HG02884 (cell line): ENCODE data around the gene TIMM13.
A peak's percentile ranks its signal among the peaks of the same experiment; 100 is the strongest.
"Not testable (repeated sequence)": the region's sequence is repeated elsewhere in the genome, so short reads cannot be mapped to it uniquely, and the experiment has no call there.

Experiments
- ATAC-seq: cut with Tn5 transposase; IDR thresholded peaks from one replicate; pipeline ENCODE4 v1.9.1; 2021; ENCODE audit warnings: mild to moderate bottlenecking, moderate library complexity; ENCODE audit not compliant: unreplicated experiment

TIMM13 gene

DNA sequence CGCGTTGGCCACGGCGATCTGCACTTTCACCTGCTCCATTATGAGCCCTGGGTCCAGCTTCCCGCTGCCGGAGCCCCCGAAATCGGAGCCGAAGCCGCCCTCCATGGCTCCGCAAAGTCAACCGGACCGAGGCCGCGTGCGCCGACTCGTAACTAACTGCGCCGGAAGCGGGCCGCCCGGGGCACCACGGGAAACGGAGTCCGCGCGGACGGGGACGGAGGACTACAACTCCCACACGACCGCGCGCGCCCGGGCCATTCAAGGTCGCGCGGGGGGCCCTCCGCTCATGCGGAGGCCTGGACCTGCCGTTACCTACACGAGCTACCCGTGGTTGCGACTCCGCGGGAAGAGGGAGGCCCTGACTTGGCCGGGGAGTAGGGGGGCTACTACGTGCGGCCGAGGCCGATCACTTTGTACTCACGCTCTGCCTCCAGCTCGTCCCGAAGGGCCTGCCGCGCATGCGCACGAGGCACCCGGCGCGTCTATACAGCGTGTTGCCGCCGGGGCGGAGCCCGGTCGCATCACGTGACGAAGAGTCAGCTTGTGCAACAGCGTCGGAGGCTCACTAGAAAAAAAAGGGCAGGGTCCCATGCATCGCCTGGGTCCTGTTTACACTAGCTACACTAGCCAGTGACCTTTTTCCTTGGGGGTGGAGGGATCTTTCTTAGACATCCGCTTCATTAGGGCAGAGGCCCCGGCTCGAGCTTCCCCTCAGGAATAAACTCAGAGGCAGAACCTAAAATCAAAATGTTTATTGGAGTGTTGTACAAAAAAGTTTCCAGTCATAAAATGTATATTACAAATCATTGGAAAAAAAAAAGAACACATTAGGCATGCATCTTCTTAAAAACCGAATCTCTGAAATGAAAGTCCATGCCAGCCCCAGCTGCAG, at the start of gene TIMM13:
TIMM13 (minus strand) TSS at position 158 of the 892 bp plus-strand sequence; CDS start at position 105, 53 bp downstream.
- ATAC-seq: peak; percentile 75

DNA sequence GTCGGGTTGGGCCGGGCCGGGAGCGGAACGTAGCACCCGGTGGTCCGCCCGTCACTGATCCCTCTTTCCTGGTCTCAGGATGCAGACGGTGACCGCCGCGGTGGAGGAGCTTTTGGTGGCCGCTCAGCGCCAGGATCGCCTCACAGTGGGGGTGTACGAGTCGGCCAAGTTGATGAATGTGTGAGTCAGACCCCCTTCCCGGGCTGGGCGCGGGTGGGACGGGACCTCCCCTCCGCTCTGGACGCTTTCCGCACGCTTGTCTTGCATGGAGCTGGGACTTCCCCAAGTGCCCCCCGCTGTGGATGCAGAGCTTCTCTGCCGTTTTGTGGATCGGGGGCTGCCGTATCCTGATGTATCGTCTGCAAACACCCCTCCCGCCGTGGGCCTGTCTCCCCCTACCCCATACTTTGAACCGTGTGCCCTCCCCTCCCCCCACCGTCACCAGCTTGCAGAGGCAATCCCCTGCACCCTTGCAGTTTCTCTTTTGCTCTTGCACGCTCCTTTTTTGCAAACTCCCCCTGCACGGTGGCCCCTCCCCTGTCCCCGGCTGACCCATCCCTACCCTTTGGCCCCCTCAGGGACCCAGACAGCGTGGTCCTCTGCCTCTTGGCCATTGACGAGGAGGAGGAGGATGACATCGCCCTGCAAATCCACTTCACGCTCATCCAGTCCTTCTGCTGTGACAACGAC, 49.2 kb upstream of the TIMM13 start:
- peak; percentile 8 for ATAC-seq

DNA sequence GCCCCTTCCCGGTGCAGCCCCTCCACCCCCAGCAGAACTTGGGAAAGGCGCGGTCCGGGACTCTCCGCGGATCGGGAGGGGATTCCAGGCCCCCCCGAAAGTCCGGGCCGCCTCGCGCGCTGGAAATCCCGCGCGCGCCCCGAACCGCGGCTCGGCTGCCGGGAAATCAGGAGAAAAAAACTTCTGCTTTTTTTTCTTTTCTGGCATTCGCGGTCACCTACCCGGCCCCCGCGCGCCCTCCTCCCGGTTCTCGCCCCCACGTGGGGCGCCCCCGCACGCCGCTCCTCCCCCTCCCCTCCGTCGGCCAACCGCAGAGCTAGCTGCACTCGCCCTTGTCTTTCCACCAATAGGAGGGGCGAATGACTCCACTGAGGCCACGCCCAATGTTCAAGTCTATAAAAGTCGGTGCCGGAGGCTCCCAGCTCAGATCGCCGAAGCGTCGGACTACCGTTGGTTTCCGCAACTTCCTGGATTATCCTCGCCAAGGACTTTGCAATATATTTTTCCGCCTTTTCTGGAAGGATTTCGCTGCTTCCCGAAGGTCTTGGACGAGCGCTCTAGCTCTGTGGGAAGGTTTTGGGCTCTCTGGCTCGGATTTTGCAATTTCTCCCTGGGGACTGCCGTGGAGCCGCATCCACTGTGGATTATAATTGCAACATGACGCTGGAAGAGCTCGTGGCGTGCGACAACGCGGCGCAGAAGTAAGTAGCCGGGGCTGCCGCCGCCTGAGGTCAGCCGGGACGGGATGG, 48.5 kb upstream of the TIMM13 start, which contains the start of gene GADD45B:
GADD45B (plus strand) TSS at position 426 of the 749 bp plus-strand sequence; CDS start at position 658, 232 bp downstream.
- ATAC-seq: peak; percentile 46

DNA sequence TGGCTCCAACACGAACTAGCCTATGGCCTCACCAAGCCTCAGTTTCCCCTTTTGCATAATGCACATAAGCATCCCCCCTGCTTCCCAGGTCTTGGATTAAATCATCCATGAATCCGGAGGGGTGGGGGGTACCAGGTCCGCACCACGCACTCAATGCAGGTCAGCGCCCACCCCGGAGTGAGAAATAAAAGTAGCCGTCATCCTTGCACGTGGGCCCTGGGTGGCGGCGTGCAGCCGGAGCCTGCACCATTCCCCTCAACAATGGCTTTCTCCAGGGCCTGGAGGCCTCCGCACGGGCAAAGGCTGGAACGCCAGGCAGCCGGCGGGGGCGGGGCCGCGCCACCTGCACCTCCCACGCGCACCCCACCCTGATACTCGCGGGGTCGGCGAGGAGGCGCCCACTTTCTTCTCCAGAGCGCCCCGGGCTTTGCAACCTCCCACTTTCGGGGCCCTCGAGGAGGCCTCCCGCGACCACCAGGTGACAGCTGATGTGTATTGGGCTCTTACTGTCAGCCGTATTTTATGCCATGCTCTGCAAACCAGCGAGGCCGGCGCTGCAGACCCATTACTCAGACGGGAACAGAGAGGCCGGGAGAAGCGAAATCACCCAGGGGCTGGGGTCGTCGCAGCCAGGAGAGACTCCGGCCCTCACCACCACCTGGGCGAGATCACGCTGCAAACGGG, 47.8 kb upstream of the TIMM13 start:
- no peak for ATAC-seq

DNA sequence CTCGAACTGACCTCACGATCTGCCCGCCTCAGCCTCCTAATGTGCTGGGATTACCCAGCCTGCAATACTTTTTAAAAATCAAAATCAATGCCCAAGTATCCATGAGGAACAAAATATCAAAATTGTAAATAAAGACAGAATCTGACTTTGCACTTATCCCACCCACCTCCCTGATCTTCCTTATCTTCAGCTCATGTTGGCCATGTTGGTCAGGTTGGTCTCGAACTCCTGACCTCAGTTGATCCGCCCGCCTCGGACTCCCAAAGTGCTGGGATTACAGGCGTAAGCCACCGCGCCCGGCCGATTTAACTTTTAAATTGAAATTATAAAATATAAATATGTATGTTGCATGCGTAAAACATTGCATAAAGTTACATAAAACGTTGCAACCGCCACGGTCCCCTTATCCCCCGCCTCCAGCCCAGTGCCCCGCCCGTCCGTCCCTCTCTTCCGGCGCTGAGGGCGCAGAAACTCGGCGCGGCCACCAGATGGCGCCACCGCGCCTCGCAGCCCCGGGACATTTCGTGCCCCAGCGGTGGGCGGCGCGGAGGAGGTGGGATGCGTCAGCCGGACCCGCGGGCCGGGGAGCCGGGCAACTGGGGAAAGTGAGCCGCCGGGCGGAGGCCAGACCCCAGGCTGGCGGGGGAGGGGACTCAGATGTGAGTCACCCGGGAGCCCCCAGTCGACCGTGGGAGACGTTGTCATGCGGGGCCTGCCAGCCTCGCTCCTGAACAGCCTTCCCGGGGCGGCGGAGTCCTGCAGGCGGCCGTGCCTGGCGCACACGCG, 47.0 kb upstream of the TIMM13 start:
- no peak for ATAC-seq

DNA sequence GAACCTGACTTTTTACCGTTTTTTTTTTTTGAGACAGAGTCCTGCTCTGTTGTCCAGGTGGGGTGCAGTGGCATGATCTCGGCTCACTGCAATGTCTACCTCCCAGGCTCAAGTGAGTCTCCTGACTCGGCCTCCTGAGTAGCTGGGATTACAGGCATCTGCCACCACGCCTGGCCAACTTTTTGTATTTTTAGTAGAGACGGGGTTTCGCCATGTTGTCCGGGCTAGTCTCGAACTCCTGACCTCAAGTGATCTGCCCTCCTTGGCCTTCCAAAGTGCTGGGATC, 42.5 kb upstream of the TIMM13 start:
- ATAC-seq: not testable (repeated sequence)

DNA sequence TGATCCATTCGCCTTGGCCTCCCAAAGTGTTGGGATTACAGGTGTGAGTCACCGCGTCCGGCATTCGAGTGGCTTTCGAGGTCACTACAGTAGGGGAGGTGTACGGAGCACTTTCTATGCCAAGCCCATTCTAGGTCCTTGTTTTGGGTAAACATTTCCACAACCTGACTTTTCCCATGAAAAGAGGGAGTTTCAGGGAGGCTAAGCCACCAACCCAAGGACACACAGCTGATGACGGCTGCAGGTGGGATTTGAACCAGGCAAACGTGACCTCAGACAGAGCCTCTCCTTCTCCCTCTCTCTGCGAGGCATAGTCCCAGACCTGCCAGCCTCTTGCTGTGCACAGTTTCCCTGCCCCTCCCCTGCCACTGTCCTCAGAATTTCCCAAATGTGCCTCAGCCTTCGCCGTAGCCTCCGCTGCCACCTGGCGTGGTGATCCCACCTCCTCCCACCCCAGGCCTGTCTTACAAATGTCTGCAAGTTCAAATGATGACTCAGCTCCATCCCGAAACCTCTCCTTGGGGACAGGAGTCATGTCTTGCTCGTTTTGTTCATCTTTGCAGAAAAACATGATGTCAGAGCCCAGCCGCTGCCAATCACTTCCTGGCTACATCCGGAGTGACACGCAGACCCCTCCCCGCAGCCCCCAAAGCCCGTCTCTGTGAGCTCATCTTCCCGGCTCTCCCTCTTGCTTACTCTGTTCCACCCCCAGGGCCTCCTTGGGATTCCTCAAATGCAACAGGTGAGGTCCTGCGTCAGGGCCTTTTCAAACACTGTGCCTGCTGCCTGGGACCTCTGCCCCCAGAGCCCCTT, 41.9 kb upstream of the TIMM13 start:
- no peak for ATAC-seq

DNA sequence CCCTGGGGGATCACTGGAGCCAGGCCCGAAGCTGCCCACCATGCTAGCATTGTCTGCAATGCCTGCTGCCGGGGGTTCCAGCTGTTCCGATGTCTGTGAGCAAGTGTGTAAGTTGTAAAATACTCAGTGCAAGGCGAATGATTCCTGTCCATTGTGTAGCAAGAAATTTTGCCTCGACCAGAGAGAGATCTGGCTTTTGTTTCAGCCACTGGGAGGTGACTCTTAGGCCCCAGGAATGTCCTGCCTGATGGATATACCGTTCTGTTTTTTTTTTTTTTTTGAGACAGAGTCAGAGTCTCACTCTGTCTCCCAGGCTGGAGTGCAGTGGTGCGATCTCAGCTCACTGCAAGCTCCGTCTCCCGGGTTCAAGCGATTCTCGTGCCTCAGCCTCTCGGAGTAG, 41.2 kb upstream of the TIMM13 start:
- ATAC-seq: no peak

DNA sequence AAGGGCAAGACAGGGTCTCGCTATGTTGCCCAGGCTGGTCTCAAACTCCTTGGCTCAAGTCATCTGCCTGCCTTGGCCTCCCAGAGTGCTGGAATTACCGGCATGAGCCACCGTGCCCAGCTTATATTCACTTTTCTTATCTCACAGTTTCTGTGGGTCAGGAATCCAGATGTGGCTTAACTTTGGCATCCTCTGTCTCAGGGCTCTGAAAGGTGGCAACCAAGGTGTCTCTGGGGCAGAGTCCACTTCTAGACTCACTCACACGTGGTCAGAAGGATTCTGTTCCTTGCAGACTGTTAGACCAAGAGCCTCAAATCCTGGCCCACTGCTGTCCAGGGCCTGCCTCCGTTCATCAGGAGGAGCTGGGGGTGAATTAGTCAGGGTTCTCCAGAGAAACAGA, 37.0 kb upstream of the TIMM13 start:
- no peak for ATAC-seq

DNA sequence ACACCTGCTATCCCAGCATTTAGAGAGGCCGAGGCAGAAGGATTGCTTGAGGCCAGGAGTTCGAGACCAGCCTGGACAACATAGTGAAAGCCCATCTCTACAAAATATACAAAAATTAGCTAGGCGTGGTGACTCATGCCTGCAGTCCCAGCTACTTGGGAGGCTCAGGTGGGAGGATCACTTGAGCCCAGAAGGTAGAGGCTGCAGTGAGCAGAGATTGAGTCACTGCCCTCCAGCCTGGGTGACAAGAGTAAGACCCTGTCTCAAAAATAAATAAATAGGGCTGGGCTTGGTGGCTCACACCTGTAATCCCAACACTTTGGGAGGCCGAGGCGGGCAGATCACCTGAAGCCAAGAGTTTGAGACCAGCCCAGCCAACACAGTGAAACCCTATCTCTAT, 36.3 kb upstream of the TIMM13 start:
- not testable (repeated sequence) for ATAC-seq

DNA sequence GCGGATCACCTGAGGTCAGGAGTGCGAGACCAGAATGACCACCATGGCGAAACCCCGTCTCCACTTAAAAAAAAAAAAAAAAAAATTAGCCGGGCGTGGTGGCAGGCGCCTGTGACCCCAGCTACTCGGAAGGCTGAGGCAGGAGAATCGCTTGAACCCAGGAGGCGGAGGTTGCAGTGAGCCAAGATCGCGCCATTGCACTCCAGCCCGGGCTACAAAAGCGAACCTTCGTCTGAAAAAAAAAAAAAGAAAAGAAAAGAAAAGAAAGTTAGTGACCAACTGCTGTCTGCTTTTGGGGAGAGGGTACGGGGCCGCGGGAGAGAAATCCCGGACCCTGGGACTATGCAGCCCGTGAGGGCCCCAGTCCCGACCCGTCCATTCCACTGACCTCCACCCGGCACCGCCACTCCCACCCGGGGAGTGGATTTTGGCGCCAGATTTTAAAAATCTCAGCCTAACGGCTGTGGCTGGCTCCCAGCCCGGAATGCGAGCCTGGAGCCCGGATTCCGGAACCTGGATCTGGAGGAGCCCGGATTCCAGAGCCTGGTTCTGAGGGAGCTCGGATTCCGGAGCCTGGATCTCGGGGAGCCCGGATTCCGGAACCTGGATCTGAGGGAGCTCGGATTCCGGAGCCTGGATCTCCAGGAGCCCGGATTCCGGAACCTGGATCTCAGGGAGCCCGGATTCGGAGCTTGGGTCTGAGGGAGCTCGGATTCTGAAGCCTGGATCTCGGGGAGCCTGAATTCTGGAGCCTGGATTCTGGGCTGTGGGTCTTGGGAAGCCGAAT, 35.4 kb upstream of the TIMM13 start:
- ATAC-seq: no peak

DNA sequence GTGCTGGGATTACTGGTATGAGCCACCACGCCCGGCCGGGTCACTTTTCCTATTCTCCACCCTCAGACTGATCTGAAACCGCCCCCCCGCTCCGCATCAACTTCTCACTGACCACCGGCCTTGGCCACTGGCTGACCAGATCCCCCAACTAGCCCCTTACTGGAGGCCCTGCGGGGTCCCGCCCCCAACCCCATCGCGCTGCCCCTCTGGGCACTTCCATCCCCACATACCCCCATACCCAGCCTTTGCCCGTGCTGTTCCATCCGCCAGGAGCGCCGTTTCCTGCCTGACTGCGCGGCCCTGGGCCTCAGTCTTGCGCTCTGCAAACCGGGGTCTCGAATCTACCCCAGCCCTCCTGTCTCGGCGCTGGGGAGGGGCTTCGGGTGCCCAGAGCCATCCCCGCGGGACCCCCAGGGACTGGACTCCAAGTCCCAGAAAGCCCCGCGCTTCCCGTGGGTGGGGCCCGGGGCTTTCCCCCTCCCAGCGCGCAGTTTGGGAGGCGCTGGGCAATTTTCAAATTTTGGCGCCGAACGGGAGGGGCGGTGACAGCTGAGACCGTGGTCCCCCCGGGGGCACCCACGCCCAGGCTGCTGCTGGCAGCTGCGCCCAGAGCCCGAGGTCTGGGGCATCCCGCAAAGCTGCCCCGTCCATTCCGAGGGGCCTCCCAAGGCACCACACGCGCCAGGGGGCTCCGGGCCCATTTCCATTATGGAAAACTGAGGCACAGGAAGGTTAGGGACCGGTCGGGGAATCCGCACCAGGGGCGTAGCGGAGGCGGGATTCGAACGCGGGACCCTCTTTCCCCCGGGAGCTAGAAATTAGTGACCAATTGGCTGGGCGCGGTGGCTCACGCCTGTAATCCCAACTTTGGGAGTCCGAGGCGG, 34.6 kb upstream of the TIMM13 start:
- no peak for ATAC-seq

DNA sequence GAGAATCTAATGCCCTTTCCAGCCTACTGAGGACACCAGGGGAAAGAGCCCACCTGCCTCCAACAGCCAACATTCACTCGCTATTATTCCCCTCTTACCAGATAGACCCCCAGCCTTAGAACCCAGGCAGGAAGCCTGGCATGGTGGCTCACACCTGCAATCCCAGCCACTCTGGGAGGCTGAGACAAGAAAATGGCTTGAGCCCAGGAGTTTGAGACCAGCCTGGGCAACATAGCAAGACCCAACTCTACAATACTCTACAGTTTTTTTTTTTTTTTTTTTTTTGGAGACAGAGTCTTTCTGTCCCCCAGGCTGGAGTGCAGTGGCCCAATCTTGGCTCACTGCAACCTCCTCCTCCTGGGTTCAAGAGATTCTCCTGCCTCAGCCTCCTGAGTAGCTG, 32.9 kb upstream of the TIMM13 start:
- no peak for ATAC-seq

DNA sequence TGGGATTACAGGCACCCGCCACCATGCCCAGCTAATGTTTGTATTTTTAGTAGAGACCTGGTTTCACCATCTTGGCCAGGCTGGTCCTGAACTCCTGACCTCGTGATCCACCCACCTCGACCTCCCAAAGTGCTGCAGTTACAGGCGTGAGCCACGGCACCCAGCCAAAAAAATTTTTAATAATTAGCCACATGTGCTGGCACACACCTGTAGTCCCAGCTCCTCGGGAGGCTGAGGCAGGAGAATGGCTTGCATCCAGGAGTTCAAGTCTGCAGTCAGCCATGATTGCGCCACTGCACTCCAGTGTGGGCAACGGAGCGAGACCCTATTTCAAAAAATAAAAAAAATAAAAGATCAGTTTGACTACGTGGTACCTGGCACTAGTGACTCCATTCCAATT, 31.4 kb upstream of the TIMM13 start:
- ATAC-seq: not testable (repeated sequence)

DNA sequence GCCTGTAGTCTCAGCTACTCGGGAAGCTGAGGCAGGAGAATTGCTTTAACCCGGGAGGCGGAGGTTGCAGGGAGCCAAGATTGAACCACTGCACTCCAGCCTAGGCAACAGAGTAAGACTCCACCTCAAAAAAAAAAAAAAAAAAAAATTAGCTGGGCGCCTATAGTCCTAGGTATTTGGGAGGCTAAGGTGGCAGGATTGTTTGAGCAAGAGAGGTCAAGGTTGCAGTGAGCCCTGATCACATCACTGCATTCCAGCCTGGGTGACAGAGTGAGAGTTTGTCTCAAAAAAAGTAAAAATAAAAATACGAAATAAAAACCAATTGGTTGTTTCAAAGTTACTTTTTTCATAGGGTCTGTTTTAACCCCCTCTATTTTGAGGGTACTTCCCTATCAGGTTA, 30.7 kb upstream of the TIMM13 start:
- ATAC-seq: no peak

DNA sequence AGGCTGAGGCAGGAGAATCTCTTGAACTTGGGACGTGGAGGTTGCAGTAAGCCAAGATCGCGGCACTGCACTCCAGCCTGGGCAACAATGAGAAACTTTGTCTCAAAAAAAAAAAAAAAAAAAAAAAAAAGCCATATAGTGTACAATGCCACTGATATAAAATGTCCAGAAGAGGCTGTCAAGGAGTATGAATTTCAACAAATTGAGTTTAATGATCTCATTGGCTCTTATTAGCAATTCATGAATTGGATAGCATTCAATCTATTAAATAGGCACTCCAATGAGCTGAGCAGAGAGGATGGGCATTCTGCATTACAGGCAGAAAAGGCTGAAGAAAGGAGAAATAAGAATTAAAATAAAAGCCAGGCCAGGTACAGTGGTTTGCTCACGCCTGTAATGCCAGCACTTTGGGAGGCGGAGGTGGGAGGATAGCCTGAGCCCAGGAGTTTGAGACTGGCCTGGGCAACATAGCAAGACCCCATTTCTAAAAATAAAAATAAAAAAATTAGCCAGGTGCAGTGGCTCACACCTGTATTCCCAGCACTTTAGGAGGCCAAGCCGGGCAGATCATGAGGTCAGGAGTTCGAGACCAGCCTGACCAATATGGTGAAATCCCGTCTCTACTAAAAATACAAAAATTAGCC, 30.1 kb upstream of the TIMM13 start:
- ATAC-seq: no peak
